HCT116 (cell line): ENCODE results near the gene CIBAR2. TPM values are rescaled to one million over a fixed set of nuclear protein-coding genes. Genes with fewer than 3 reads are reported as not detected.

Experiments
- ATAC-seq: fragments of 200-7000 bp; cut with Tn5 transposase; 2 replicates; pipeline ENCODE4 v1.9.1; 2020; ENCODE audit warnings: mild to moderate bottlenecking, moderate library complexity
- BruUV-seq: library from RNA; stranded (reverse); fragments of 400-500 nt; replicated peaks from 2 replicates; lab custom pipeline; 2021; lab: Mats Ljungman, UMichigan
- CTCF ChIA-PET: fragments of 300-600 bp; sonication (Branson Sonifier 250); formaldehyde crosslinking; loops from one replicate; lab custom pipeline; 2021; ENCODE audit warnings: antibody characterized with exemption; lab: Charles Lee
- POLR2A ChIA-PET: fragments of 300-600, 350-600 bp; sonication (Branson Sonifier 250); formaldehyde crosslinking; loops from one replicate; lab custom pipeline; 2021; ENCODE audit warnings: antibody characterized with exemption; lab: Charles Lee
- RAD21 ChIA-PET, 2 experiments: fragments of 300-600 bp; sonication (Branson Sonifier 250); formaldehyde crosslinking; loops; one replicate each; lab custom pipeline; 2023; ENCODE audit warnings: low total read pairs in 2 of 2; ENCODE audit not compliant: uncharacterized antibody in 2 of 2, unreplicated experiment in 2 of 2, low non-redundant PET in 1 of 2; lab: Charles Lee
- DNase-seq: peaks from one replicate; pipeline ENCODE4 v3.0.0-alpha.2; 2010; ENCODE audit warnings: low read depth, low spot score
- H2AFZ ChIP-seq: fragments of 200-600 bp; shearing (Covaris generic), sonication (generic); 2 replicates; pipeline ENCODE4 v1.6.1; 2017; ENCODE audit warnings: low read depth, mixed run types, mixed read lengths, antibody characterized with exemption, low read length; ENCODE audit not compliant: poor library complexity, severe bottlenecking
- H3K27ac ChIP-seq: 2 replicates; pipeline ENCODE4 v1.5.1; 2012; ENCODE audit warnings: low read depth, low read length
- H3K27me3 ChIP-seq: fragments of 200-600 bp; sonication (generic); 2 replicates; pipeline ENCODE4 v1.6.1; 2016; ENCODE audit warnings: mixed run types, low read length, mixed read lengths; ENCODE audit not compliant: insufficient read depth
- H3K36me3 ChIP-seq, 2 experiments: fragments of 200-500 bp in 1 of 2; fragments of 200-600 bp in 1 of 2; sonication (Bioruptor generic) in 1 of 2; sonication (generic) in 1 of 2; 2 replicates each; pipeline versions ENCODE4 v1.5.1 to v1.6.1; 2014 to 2016; ENCODE audit warnings: low read length in 2 of 2, inconsistent platforms in 1 of 2, mixed read lengths in 1 of 2, mixed run types in 1 of 2; ENCODE audit not compliant: insufficient read depth in 2 of 2, control insufficient read depth in 1 of 2
- H3K4me1 ChIP-seq, 2 experiments: fragments of 200-600 bp in 1 of 2; sonication (generic) in 1 of 2; 2 replicates each; pipeline versions ENCODE4 v1.5.1 to v1.6.1; 2012 to 2017; ENCODE audit warnings: low read length in 2 of 2, inconsistent platforms in 1 of 2, mild to moderate bottlenecking in 1 of 2, mixed read lengths in 1 of 2, mixed run types in 1 of 2, moderate library complexity in 1 of 2; ENCODE audit not compliant: insufficient read depth in 2 of 2, control insufficient read depth in 1 of 2
- H3K4me2 ChIP-seq: fragments of 200-600 bp; sonication (generic); 2 replicates; pipeline ENCODE4 v1.6.1; 2017; ENCODE audit warnings: mixed run types, low read length, mixed read lengths
- H3K4me3 ChIP-seq, 2 experiments: fragments of 200-600 bp in 1 of 2; sonication (generic) in 1 of 2; replicated peaks in 1 of 2; 2 replicates each; pipeline ENCODE4 v1.5.1; 2011 to 2016; ENCODE audit warnings: low read length in 2 of 2, control low read depth in 1 of 2, low read depth in 1 of 2, mild to moderate bottlenecking in 1 of 2, mixed read lengths in 1 of 2, mixed run types in 1 of 2
- H3K79me2 ChIP-seq: fragments of 200-600 bp; sonication (generic); 2 replicates; pipeline ENCODE4 v1.6.1; 2017; ENCODE audit warnings: mild to moderate bottlenecking, mixed run types, low read length, moderate library complexity, mixed read lengths; ENCODE audit not compliant: insufficient read depth
- H3K9ac ChIP-seq: fragments of 200-600 bp; sonication (generic); 2 replicates; pipeline ENCODE4 v1.6.1; 2016; ENCODE audit warnings: low read length, mixed read lengths
- H3K9me2 ChIP-seq: fragments of 200-600 bp; sonication (generic), shearing (Covaris generic); 2 replicates; pipeline ENCODE4 v1.6.1; 2017; ENCODE audit warnings: mixed run types, mild to moderate bottlenecking, moderate library complexity; ENCODE audit not compliant: insufficient read depth
- H3K9me3 ChIP-seq, 2 experiments: fragments of 200-500 bp in 1 of 2; fragments of 200-600 bp in 1 of 2; sonication (Bioruptor generic) in 1 of 2; sonication (generic) in 1 of 2; 2 replicates each; pipeline ENCODE4 v1.6.1; 2014 to 2017; ENCODE audit warnings: low read length in 2 of 2, mixed read lengths in 2 of 2, inconsistent platforms in 1 of 2, low read depth in 1 of 2, mild to moderate bottlenecking in 1 of 2, mixed run types in 1 of 2, moderate library complexity in 1 of 2; ENCODE audit not compliant: control insufficient read depth in 1 of 2, insufficient read depth in 1 of 2
- H4K20me1 ChIP-seq: fragments of 200-600 bp; sonication (generic), shearing (Covaris generic); 2 replicates; pipeline ENCODE4 v1.6.1; 2017; ENCODE audit warnings: mixed run types, mild to moderate bottlenecking, moderate library complexity; ENCODE audit not compliant: insufficient read depth
- CEBPB ChIP-seq: IDR thresholded peaks from 2 replicates; pipeline ENCODE4 v1.6.1; 2012; ENCODE audit warnings: low read depth
- EGR1 ChIP-seq: IDR thresholded peaks from 2 replicates; pipeline ENCODE4 v1.6.1; 2012; ENCODE audit warnings: low read depth
- ELF1 ChIP-seq: IDR thresholded peaks from 2 replicates; pipeline ENCODE4 v1.6.1; 2012; ENCODE audit warnings: low read depth, borderline replicate concordance
- JUND ChIP-seq: IDR thresholded peaks from 2 replicates; pipeline ENCODE4 v1.6.1; 2012
- POLR2A ChIP-seq: IDR thresholded peaks from 2 replicates; pipeline ENCODE4 v1.7.0; 2011; ENCODE audit warnings: borderline replicate concordance; ENCODE audit not compliant: insufficient read depth, insufficient read length; ENCODE audit errors: extremely low read depth
- SIN3A ChIP-seq: IDR thresholded peaks from 2 replicates; pipeline ENCODE4 v1.6.1; 2012; ENCODE audit warnings: low read depth
- SP1 ChIP-seq: IDR thresholded peaks from 2 replicates; pipeline ENCODE4 v1.6.1; 2012; ENCODE audit warnings: low read depth
- ZFX ChIP-seq: fragments of 450-650 bp; IDR thresholded peaks from 2 replicates; pipeline ENCODE4 v1.6.1; 2017
- intact Hi-C: fragments of 100-400 bp; cut with micrococcal nuclease; formaldehyde crosslinking; loops from 2 replicates; pipeline ENCODE4 v1.10.0; 2022
- total RNA-seq: library from RNA; stranded (reverse); gene quantifications from one replicate; pipeline ENCODE4 v1.2.1, GENCODE V29; 2021; ENCODE audit not compliant: unreplicated experiment
- TF ChIP-seq, protein P1 (sequence below): IDR thresholded peaks from 2 replicates; pipeline ENCODE4 v1.6.1; 2012
- TF ChIP-seq, protein P2 (sequence below): IDR thresholded peaks from 2 replicates; pipeline ENCODE4 v1.6.1; 2011; ENCODE audit warnings: mild to moderate bottlenecking, low read length, moderate library complexity; ENCODE audit not compliant: insufficient replicate concordance; ENCODE audit errors: extremely low read depth
- TF ChIP-seq, protein P3 (sequence below): IDR thresholded peaks from 2 replicates; pipeline ENCODE4 v1.6.1; 2012
- TF ChIP-seq, protein P4 (sequence below), 3 experiments: fragments of 200-600 bp in 1 of 3; sonication (generic) in 1 of 3; IDR thresholded peaks in 2 of 3; conservative IDR thresholded peaks in 1 of 3; 2 replicates each; pipeline ENCODE4 v1.5.1; 2012 to 2017; ENCODE audit warnings: low read depth in 2 of 3, low read length in 2 of 3, antibody characterized with exemption in 1 of 3, borderline replicate concordance in 1 of 3, control low read depth in 1 of 3, mild to moderate bottlenecking in 1 of 3, mixed read lengths in 1 of 3, mixed run types in 1 of 3, moderate library complexity in 1 of 3; ENCODE audit not compliant: insufficient read depth in 1 of 3

The CIBAR2 gene
- total RNA-seq, 1 experiment from 2014 or later: 0.27 TPM

DNA sequence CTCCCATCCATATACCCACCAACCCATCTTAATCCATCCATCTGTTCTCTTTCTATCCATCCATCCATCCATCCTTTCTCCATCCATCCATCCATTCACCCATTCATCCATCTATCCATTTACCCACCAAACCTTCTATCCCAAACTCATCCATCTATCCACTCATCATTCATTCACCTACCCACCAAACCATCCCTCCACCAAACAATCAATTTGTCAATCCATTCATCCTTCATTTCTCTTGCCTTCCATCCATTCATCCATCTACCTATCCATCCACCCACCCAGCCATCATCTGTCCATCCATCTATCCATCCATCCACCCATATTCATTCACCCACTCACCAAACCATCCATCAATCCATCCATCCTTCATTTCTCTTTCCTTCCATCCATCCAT, 44.6 kb upstream of the CIBAR2 start:
- ChIA-PET RAD21 (no interaction called here), CTCF (no interaction called here), POLR2A (no interaction called here)
- Histone ChIP-seq H3K9me3 (no peaks in the 10 kb centered on the region), H3K9me2 (no peaks in the 10 kb centered on the region), H3K36me3 (no peaks in the 10 kb centered on the region), H3K4me2 (no peak overlapping the region), H3K79me2 (no peaks in the 10 kb centered on the region), H3K4me1 (peaks cover 5 to 11% of the 10 kb centered on the region in 2 experiments; a peak in 3 of 4 replicates), H3K4me3 (no peak overlapping the region), H3K27me3 (peaks cover 7% of the 10 kb centered on the region; the same call in 1 of the 2 replicates), H3K9ac (no peak overlapping the region), H3K27ac (no peak overlapping the region), H4K20me1 (no peaks in the 10 kb centered on the region), H2AFZ (no peak overlapping the region)
- no TSS peak for BruUV-seq
- intact Hi-C loops: no loop called here
- DNase-seq: no peak
- ATAC-seq: no peak
- TF ChIP-seq SP1 (no peak), EGR1 (no peak), ZFX (no peak), POLR2A (no peak), SIN3A (no peak), CEBPB (no peak), JUND (no peak), ELF1 (no peak)
- TF ChIP-seq, protein P1, sequence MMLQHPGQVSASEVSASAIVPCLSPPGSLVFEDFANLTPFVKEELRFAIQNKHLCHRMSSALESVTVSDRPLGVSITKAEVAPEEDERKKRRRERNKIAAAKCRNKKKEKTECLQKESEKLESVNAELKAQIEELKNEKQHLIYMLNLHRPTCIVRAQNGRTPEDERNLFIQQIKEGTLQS: no peak
- TF ChIP-seq, protein P2, sequence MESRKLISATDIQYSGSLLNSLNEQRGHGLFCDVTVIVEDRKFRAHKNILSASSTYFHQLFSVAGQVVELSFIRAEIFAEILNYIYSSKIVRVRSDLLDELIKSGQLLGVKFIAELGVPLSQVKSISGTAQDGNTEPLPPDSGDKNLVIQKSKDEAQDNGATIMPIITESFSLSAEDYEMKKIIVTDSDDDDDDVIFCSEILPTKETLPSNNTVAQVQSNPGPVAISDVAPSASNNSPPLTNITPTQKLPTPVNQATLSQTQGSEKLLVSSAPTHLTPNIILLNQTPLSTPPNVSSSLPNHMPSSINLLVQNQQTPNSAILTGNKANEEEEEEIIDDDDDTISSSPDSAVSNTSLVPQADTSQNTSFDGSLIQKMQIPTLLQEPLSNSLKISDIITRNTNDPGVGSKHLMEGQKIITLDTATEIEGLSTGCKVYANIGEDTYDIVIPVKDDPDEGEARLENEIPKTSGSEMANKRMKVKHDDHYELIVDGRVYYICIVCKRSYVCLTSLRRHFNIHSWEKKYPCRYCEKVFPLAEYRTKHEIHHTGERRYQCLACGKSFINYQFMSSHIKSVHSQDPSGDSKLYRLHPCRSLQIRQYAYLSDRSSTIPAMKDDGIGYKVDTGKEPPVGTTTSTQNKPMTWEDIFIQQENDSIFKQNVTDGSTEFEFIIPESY: no peak
- TF ChIP-seq, protein P3, sequence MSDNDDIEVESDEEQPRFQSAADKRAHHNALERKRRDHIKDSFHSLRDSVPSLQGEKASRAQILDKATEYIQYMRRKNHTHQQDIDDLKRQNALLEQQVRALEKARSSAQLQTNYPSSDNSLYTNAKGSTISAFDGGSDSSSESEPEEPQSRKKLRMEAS: no peak
- TF ChIP-seq, protein P4, sequence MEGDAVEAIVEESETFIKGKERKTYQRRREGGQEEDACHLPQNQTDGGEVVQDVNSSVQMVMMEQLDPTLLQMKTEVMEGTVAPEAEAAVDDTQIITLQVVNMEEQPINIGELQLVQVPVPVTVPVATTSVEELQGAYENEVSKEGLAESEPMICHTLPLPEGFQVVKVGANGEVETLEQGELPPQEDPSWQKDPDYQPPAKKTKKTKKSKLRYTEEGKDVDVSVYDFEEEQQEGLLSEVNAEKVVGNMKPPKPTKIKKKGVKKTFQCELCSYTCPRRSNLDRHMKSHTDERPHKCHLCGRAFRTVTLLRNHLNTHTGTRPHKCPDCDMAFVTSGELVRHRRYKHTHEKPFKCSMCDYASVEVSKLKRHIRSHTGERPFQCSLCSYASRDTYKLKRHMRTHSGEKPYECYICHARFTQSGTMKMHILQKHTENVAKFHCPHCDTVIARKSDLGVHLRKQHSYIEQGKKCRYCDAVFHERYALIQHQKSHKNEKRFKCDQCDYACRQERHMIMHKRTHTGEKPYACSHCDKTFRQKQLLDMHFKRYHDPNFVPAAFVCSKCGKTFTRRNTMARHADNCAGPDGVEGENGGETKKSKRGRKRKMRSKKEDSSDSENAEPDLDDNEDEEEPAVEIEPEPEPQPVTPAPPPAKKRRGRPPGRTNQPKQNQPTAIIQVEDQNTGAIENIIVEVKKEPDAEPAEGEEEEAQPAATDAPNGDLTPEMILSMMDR (IDR thresholded peaks at IDR 0.05 in 2 of 3, conservative IDR thresholded peaks at IDR 0.05 in 1 of 3; ENCODE audit: borderline replicate concordance in 1 of 3, insufficient read depth in 1 of 3, low read depth in 2 of 3, low read length in 2 of 3): no peak
